SK-N-SH (cell line): ENCODE results near the gene TFRC. TPM values are rescaled to one million over a fixed set of nuclear protein-coding genes. Genes with fewer than 3 reads are reported as not detected.

Source experiments
- CTCF ChIA-PET: fragments of 300-600, 350-600 bp; formaldehyde crosslinking; extraction: SDS; loops from one replicate; lab custom pipeline; 2021; lab: Yijun Ruan, JAX
- POLR2A ChIA-PET: fragments of 350-600 bp; sonication (Branson Sonifier 250); formaldehyde crosslinking; extraction: SDS; loops from one replicate; lab custom pipeline; 2020; ENCODE audit warnings: antibody characterized with exemption, inconsistent platforms; lab: Yijun Ruan, JAX
- DNase-seq: peaks from one replicate; pipeline ENCODE4 v3.0.0; 2012
- H2AFZ ChIP-seq: fragments of 200-600 bp; sonication (generic); 2 replicates; pipeline ENCODE4 v1.8.1; 2016; ENCODE audit warnings: antibody characterized with exemption, mild to moderate bottlenecking, low read depth
- H3F3A ChIP-seq: fragments of 200-600 bp; sonication (generic); replicated peaks from 2 replicates; pipeline ENCODE3; 2016; ENCODE audit warnings: antibody characterized with exemption, mild to moderate bottlenecking; ENCODE audit not compliant: insufficient read depth
- H3K27ac ChIP-seq, 2 experiments: fragments of 200-500 bp in 1 of 2; fragments of 200-600 bp in 1 of 2; sonication (Bioruptor generic) in 1 of 2; sonication (generic), shearing (Covaris generic) in 1 of 2; 2 replicates each; pipeline versions ENCODE4 v1.5.1 to v1.6.1; 2014 to 2016; ENCODE audit warnings: low read depth in 2 of 2, inconsistent platforms in 1 of 2, low read length in 1 of 2, mild to moderate bottlenecking in 1 of 2, mixed read lengths in 1 of 2
- H3K27me3 ChIP-seq: fragments of 200-600 bp; sonication (generic), shearing (Covaris generic); 2 replicates; pipeline ENCODE4 v1.6.1; 2016; ENCODE audit warnings: mixed run types; ENCODE audit not compliant: insufficient read depth
- H3K36me3 ChIP-seq, 2 experiments: fragments of 200-500 bp in 1 of 2; fragments of 200-600 bp in 1 of 2; sonication (Bioruptor generic) in 1 of 2; sonication (generic) in 1 of 2; replicated peaks in 1 of 2; 2 replicates each; pipeline versions ENCODE3 to v1.5.1; 2014 to 2016; ENCODE audit warnings: low read length in 1 of 2, mild to moderate bottlenecking in 1 of 2; ENCODE audit not compliant: insufficient read depth in 2 of 2, control insufficient read depth in 1 of 2
- H3K4me1 ChIP-seq, 2 experiments: fragments of 200-500 bp in 1 of 2; fragments of 200-600 bp in 1 of 2; sonication (Bioruptor generic) in 1 of 2; sonication (generic), shearing (Covaris generic) in 1 of 2; 2 replicates each; pipeline versions ENCODE4 v1.5.1 to v1.6.1; 2014 to 2016; ENCODE audit warnings: low read depth in 1 of 2, low read length in 1 of 2, mixed run types in 1 of 2; ENCODE audit not compliant: insufficient read depth in 2 of 2, control insufficient read depth in 1 of 2
- H3K4me2 ChIP-seq: fragments of 200-600 bp; sonication (generic), shearing (Covaris generic); 2 replicates; pipeline ENCODE4 v1.6.1; 2017; ENCODE audit warnings: mixed run types
- H3K4me3 ChIP-seq, 2 experiments: fragments of 200-500 bp in 1 of 2; fragments of 200-600 bp in 1 of 2; sonication (Bioruptor generic) in 1 of 2; sonication (generic), shearing (Covaris generic) in 1 of 2; 2 replicates each; pipeline versions ENCODE4 v1.5.1 to v1.8.1; 2014 to 2016; ENCODE audit warnings: low read depth in 2 of 2, inconsistent platforms in 1 of 2, low read length in 1 of 2, mild to moderate bottlenecking in 1 of 2, mixed read lengths in 1 of 2, moderate library complexity in 1 of 2
- H3K79me2 ChIP-seq: fragments of 200-600 bp; sonication (generic); 2 replicates; pipeline ENCODE4 v1.8.1; 2017; ENCODE audit warnings: mild to moderate bottlenecking; ENCODE audit not compliant: insufficient read depth
- H3K9ac ChIP-seq: fragments of 200-600 bp; sonication (generic); 2 replicates; pipeline ENCODE4 v1.6.1; 2017; ENCODE audit warnings: mixed run types
- H3K9me2 ChIP-seq: fragments of 200-600 bp; sonication (generic); 2 replicates; pipeline ENCODE4 v1.6.1; 2017; ENCODE audit warnings: mixed run types
- H3K9me3 ChIP-seq: fragments of 200-600 bp; sonication (generic); 2 replicates; pipeline ENCODE4 v1.6.1; 2017; ENCODE audit warnings: mixed run types, mild to moderate bottlenecking, moderate library complexity
- H4K20me1 ChIP-seq: fragments of 200-600 bp; sonication (generic); 2 replicates; pipeline ENCODE4 v1.6.1; 2017; ENCODE audit warnings: mild to moderate bottlenecking, mixed run types; ENCODE audit not compliant: insufficient read depth
- EP300 ChIP-seq, 2 experiments: IDR thresholded peaks; 2 replicates each; pipeline versions ENCODE4 v1.4.0 to v1.6.1; 2012; ENCODE audit warnings: borderline replicate concordance in 1 of 2, low read depth in 1 of 2, low read length in 1 of 2
- EZH2phosphoT487 ChIP-seq: fragments of 200-600 bp; sonication (generic); IDR thresholded peaks from 2 replicates; pipeline ENCODE4 v1.6.1; 2017; ENCODE audit warnings: low read depth, mixed run types, mild to moderate bottlenecking, antibody characterized with exemption, moderate library complexity, borderline replicate concordance
- FOXJ3 ChIP-seq: sonication (generic); formaldehyde crosslinking; IDR thresholded peaks from 2 replicates; pipeline ENCODE4 v1.5.1; 2020; ENCODE audit warnings: mild to moderate bottlenecking, missing genetic modification reagents
- FOXM1 ChIP-seq: IDR thresholded peaks from 2 replicates; pipeline ENCODE4 v1.4.0; 2012; ENCODE audit warnings: low read depth, mild to moderate bottlenecking
- GABPA ChIP-seq: IDR thresholded peaks from 2 replicates; pipeline ENCODE4 v1.4.0; 2012; ENCODE audit warnings: low read depth, mild to moderate bottlenecking
- GATA2 ChIP-seq: sonication (generic); formaldehyde crosslinking; IDR thresholded peaks from 2 replicates; pipeline ENCODE4 v1.5.0; 2020; ENCODE audit warnings: mild to moderate bottlenecking, missing genetic modification reagents
- JUND ChIP-seq: IDR thresholded peaks from 2 replicates; pipeline ENCODE4 v1.4.0; 2012
- MXI1 ChIP-seq: IDR thresholded peaks from 2 replicates; pipeline ENCODE4 v1.6.1; 2012; ENCODE audit warnings: mild to moderate bottlenecking, low read depth, low read length, improper control_type of control experiment
- RAD21 ChIP-seq: IDR thresholded peaks from 2 replicates; pipeline ENCODE4 v1.6.1; 2012; ENCODE audit warnings: mild to moderate bottlenecking, low read length
- REST ChIP-seq: IDR thresholded peaks from 2 replicates; pipeline ENCODE4 v1.6.1; 2012; ENCODE audit warnings: mild to moderate bottlenecking, low read depth, low read length, moderate library complexity
- RFX5 ChIP-seq: IDR thresholded peaks from 2 replicates; pipeline ENCODE4 v1.6.1; 2012; ENCODE audit warnings: mild to moderate bottlenecking, improper control_type of control experiment, low read length
- RXRA ChIP-seq: IDR thresholded peaks from 2 replicates; pipeline ENCODE4 v1.4.0; 2012; ENCODE audit warnings: low read depth, mild to moderate bottlenecking, borderline replicate concordance
- SMC3 ChIP-seq: IDR thresholded peaks from 2 replicates; pipeline ENCODE4 v1.6.1; 2012; ENCODE audit warnings: low read depth, low read length, improper control_type of control experiment
- TAF1 ChIP-seq: IDR thresholded peaks from 2 replicates; pipeline ENCODE4 v1.6.1; 2012; ENCODE audit warnings: low read depth, mild to moderate bottlenecking, low read length, moderate library complexity, borderline replicate concordance
- TCF12 ChIP-seq: IDR thresholded peaks from 2 replicates; pipeline ENCODE4 v1.4.0; 2012
- TEAD4 ChIP-seq: IDR thresholded peaks from 2 replicates; pipeline ENCODE4 v1.4.0; 2012; ENCODE audit warnings: mild to moderate bottlenecking, borderline replicate concordance; ENCODE audit not compliant: insufficient read depth
- YY1 ChIP-seq: IDR thresholded peaks from 2 replicates; pipeline ENCODE4 v1.4.0; 2012; ENCODE audit warnings: low read depth, mild to moderate bottlenecking
- WGBS: methylation state at CpG from one replicate; pipeline ENCODE4 v1.1.6; 2017; ENCODE audit warnings: low lambda C conversion rate; 5-methylcytosine and 5-hydroxymethylcytosine counted together
- polyA plus RNA-seq, 3 experiments: library from polyadenylated mRNA; depleted of rRNA; stranded (reverse); fragments of >200 nt; gene quantifications; 2 replicates each; pipeline ENCODE4 v1.2.3, GENCODE V29; 2012
- TF ChIP-seq, protein P1 (sequence below): IDR thresholded peaks from 2 replicates; pipeline ENCODE4 v1.4.0; 2012; ENCODE audit warnings: low read depth, borderline replicate concordance
- TF ChIP-seq, protein P2 (sequence below): IDR thresholded peaks from 2 replicates; pipeline ENCODE4; 2012
- TF ChIP-seq, protein P3 (sequence below): IDR thresholded peaks from 2 replicates; pipeline ENCODE4 v1.4.0; 2012; ENCODE audit warnings: low read depth, borderline replicate concordance

The TFRC gene
- polyA plus RNA-seq, 1 of the 3 experiments (the other 2 are of a cell fraction), result 35.0 TPM

DNA sequence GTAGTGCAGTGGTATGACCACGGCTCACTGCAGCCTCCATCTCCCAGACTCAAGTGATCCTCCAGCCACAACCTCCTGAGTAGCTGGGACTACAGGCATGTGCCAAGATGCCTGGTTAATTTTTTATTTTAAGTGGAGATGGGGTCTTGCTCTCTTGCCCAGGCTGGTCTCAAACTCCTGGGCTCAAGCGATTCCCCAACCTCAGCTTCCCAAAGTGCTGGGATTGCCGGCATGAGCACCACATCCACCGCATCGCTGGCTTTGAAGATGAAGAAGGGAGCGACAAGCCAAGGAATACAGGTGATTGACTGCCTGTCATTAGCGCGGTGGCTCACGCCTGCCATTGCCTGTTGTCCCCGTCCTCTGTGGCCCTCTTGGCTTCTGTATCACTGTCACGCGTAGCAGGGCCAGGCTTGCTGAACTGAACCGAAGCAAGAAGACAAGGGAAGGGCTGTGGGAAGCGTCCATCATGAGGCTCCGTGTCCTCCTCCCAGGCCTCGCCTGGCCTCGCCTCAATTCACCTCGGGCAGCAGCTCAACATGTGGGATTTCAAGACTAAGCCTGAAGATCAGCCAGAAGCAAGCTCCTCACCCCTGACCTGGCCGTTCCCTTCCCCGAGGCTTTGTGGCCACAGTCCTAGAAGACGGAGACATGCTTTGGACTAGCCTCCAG, 46.4 kb upstream of the TFRC start:
- POLR2A ChIA-PET, result no interaction called here
- CTCF ChIA-PET, result no interaction called here

DNA sequence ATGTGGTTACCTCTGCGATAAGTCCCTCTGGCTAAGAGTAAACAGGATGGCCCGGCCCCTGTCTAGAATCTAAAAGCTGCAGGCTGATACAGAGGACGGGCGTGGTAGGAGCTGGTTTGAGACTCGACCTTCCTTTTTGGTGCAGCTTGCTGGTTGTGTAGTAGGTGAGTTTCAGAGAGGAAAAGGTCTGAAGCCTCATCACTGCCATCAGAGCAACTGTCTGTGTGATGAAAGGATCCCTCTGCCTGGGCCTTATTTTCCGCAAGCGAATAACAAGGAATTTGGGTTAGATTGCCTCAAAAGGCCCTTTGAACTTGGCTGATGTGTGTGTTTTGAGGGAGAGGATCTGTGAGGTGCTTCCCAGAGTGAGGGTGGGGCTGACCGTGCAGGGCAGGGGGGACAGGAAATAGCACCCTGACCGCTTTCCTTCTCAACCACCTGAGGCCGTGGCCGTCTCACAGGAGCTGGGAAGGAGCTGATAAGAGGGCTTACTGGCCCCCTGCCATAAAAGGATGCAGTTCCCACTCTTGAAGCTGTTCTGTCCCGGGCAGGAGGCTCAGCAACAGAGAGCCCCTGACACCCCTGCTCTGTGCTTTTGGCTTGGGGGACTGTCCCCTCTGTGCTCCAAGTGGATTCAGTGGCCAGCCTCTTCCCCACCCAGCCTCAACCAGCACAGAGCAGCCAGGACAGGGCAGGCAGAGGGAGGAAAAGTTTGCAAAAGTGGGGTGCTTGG, 45.6 kb upstream of the TFRC start:
- Histone ChIP-seq H3K9me2 (no peaks in the 10 kb centered on the region), H3K27me3 (no peaks in the 10 kb centered on the region; the same call in 1 of the 2 replicates), H3K27ac (no peak overlapping the region), H3K4me1 (peaks cover 0 to 7% of the 10 kb centered on the region in 2 experiments; a peak in 1 of 4 replicates), H4K20me1 (no peaks in the 10 kb centered on the region), H3K9ac (no peak overlapping the region), H3F3A (no peaks in the 10 kb centered on the region), H3K36me3 (no peaks in the 10 kb centered on the region), H3K4me3 (no peak overlapping the region), H3K9me3 (no peaks in the 10 kb centered on the region), H2AFZ (no peak overlapping the region), H3K4me2 (no peak overlapping the region), H3K79me2 (no peaks in the 10 kb centered on the region)
- ChIA-PET CTCF (no interaction called here), POLR2A (no interaction called here)
- 62% methylated on average over 9 of the region's 12 CpGs for WGBS
- DNase-seq, result no peak
- TF ChIP-seq GATA2 (CRISPR knock-in tag) (no peak), TEAD4 (no peak), TAF1 (no peak), GABPA (no peak), REST (no peak), YY1 (no peak), FOXJ3 (CRISPR knock-in tag) (no peak), RXRA (no peak), RAD21 (no peak), EP300 (IDR thresholded peaks at IDR 0.05; ENCODE audit: borderline replicate concordance in 1 of 2, low read depth in 1 of 2, low read length in 1 of 2) (no peak), JUND (no peak), EZH2phosphoT487 (no peak), MXI1 (no peak)
- TF ChIP-seq, protein P1, sequence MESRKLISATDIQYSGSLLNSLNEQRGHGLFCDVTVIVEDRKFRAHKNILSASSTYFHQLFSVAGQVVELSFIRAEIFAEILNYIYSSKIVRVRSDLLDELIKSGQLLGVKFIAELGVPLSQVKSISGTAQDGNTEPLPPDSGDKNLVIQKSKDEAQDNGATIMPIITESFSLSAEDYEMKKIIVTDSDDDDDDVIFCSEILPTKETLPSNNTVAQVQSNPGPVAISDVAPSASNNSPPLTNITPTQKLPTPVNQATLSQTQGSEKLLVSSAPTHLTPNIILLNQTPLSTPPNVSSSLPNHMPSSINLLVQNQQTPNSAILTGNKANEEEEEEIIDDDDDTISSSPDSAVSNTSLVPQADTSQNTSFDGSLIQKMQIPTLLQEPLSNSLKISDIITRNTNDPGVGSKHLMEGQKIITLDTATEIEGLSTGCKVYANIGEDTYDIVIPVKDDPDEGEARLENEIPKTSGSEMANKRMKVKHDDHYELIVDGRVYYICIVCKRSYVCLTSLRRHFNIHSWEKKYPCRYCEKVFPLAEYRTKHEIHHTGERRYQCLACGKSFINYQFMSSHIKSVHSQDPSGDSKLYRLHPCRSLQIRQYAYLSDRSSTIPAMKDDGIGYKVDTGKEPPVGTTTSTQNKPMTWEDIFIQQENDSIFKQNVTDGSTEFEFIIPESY, result no peak

More for the DNA sequence above, 46.4 kb upstream of the TFRC start:
- Histone ChIP-seq H3K4me1 (peaks cover 0 to 7% of the 10 kb centered on the region in 2 experiments; a peak in 1 of 4 replicates), H3K9me3 (no peaks in the 10 kb centered on the region), H3K4me3 (no peak overlapping the region), H3K4me2 (no peak overlapping the region), H3F3A (no peaks in the 10 kb centered on the region), H3K9ac (no peak overlapping the region), H3K9me2 (no peaks in the 10 kb centered on the region), H3K79me2 (no peaks in the 10 kb centered on the region), H2AFZ (no peak overlapping the region), H3K27me3 (no peaks in the 10 kb centered on the region), H4K20me1 (no peaks in the 10 kb centered on the region), H3K27ac (no peak overlapping the region), H3K36me3 (no peaks in the 10 kb centered on the region)
- TF ChIP-seq FOXM1 (no peak), SMC3 (no peak), TCF12 (no peak), RFX5 (no peak), GATA2 (CRISPR knock-in tag) (no peak)
- TF ChIP-seq, protein P2, sequence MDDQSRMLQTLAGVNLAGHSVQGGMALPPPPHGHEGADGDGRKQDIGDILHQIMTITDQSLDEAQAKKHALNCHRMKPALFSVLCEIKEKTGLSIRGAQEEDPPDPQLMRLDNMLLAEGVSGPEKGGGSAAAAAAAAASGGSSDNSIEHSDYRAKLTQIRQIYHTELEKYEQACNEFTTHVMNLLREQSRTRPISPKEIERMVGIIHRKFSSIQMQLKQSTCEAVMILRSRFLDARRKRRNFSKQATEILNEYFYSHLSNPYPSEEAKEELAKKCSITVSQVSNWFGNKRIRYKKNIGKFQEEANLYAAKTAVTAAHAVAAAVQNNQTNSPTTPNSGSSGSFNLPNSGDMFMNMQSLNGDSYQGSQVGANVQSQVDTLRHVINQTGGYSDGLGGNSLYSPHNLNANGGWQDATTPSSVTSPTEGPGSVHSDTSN, result no peak
- TF ChIP-seq, protein P3, sequence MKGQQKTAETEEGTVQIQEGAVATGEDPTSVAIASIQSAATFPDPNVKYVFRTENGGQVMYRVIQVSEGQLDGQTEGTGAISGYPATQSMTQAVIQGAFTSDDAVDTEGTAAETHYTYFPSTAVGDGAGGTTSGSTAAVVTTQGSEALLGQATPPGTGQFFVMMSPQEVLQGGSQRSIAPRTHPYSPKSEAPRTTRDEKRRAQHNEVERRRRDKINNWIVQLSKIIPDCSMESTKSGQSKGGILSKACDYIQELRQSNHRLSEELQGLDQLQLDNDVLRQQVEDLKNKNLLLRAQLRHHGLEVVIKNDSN, result no peak
- DNase-seq, result no peak
- 86% methylated on average over 16 of the region's 21 CpGs for WGBS
